Upper lobe of right lung (tissue), 1 donor: ENCODE results near the gene EXOC2. TPM values are rescaled to one million over a fixed set of nuclear protein-coding genes. Genes with fewer than 3 reads are reported as not detected.
A peak's percentile ranks its signal among the peaks of the same experiment; 100 is the strongest.

ENCODE experiments used
- ATAC-seq: fragments of 200-7000 bp; cut with Tn5 transposase; one replicate; pipeline ENCODE4 v1.9.1; 2020; ENCODE audit warnings: mild to moderate bottlenecking, moderate library complexity
- DNase-seq: peaks from one replicate; pipeline ENCODE4 v3.0.0-alpha.2; 2020
- H3K27ac ChIP-seq: fragments of 200-600 bp; one replicate; pipeline ENCODE4 v1.8.0; 2022
- H3K27me3 ChIP-seq: fragments of 200-600 bp; one replicate; pipeline ENCODE4 v1.8.0; 2022; ENCODE audit warnings: mild to moderate bottlenecking
- H3K36me3 ChIP-seq: fragments of 200-600 bp; one replicate; pipeline ENCODE4 v1.8.0; 2022
- H3K4me1 ChIP-seq: fragments of 200-600 bp; one replicate; pipeline ENCODE4 v1.8.0; 2022
- H3K4me3 ChIP-seq: fragments of 200-600 bp; one replicate; pipeline ENCODE4 v1.8.0; 2022; ENCODE audit warnings: mild to moderate bottlenecking
- H3K9me3 ChIP-seq: fragments of 200-600 bp; one replicate; pipeline ENCODE4 v1.8.0; 2022
- CTCF ChIP-seq: fragments of 200-600 bp; IDR thresholded peaks from one replicate; pipeline ENCODE4 v1.8.0; 2022; ENCODE audit warnings: antibody characterized with exemption
- intact Hi-C: fragments of 100-400 bp; cut with DNase I; formaldehyde crosslinking; loops from one replicate; pipeline ENCODE4 v1.11.0; 2022
- total RNA-seq: library from RNA; stranded (reverse); fragmentation: NEBNext Ultra II Directional; extraction: Animal tissue kit (Norgen Biotek cat#: 25700); gene quantifications from one replicate; pipeline ENCODE4 v1.2.1, GENCODE V29; 2021
- donor health status: DM: no; HTN: yes; CAD: no; lungs with severe emphysema.

The EXOC2 gene
- total RNA-seq, 1 donor from 2014 or later, result 31.2 TPM

GRCh38 chr6:713351-713750 lies 20.4 kb upstream of the EXOC2 start:
- TF ChIP-seq CTCF, result no peak
- no peaks in the 10 kb centered on the region for H3K36me3 ChIP-seq
- ATAC-seq (no peak), DNase-seq (no peak)
- H3K27me3 ChIP-seq, result no peaks in the 10 kb centered on the region
- no peak overlapping the region for H3K27ac ChIP-seq
- no peak overlapping the region for H3K4me3 ChIP-seq
- intact Hi-C loops, result no loop called here
- H3K4me1 ChIP-seq, result peaks cover 13% of the 10 kb centered on the region
- no peaks in the 10 kb centered on the region for H3K9me3 ChIP-seq

GRCh38 chr6:712805-713204 lies 19.9 kb upstream of the EXOC2 start:
- intact Hi-C loops, result no loop called here
- ATAC-seq (no peak), DNase-seq (no peak)
- no peaks in the 10 kb centered on the region for H3K36me3 ChIP-seq
- H3K9me3 ChIP-seq, result no peaks in the 10 kb centered on the region
- no peak overlapping the region for H3K27ac ChIP-seq
- H3K4me3 ChIP-seq, result no peak overlapping the region
- peaks cover 13% of the 10 kb centered on the region for H3K4me1 ChIP-seq
- H3K27me3 ChIP-seq, result no peaks in the 10 kb centered on the region
- no peak for TF ChIP-seq CTCF

- Histone ChIP-seq H3K36me3 (no peaks in the 10 kb centered on the region), H3K4me1 (peaks cover 13% of the 10 kb centered on the region), H3K27ac (peak overlapping the region; percentile 95), H3K9me3 (no peaks in the 10 kb centered on the region), H3K27me3 (no peaks in the 10 kb centered on the region), H3K4me3 (peak overlapping the region; percentile 76)
- DNase-seq (no peak), ATAC-seq (no peak)
- no peak for TF ChIP-seq CTCF
- intact Hi-C loops, result no loop called here
Observed at GRCh38 chr6:711925-712324, 19.0 kb upstream of the EXOC2 start.

- intact Hi-C loops, result no loop called here
- Histone ChIP-seq H3K9me3 (no peaks in the 10 kb centered on the region), H3K4me1 (peaks cover 13% of the 10 kb centered on the region), H3K4me3 (peak overlapping the region; percentile 76), H3K36me3 (no peaks in the 10 kb centered on the region), H3K27ac (peak overlapping the region; percentile 95), H3K27me3 (no peaks in the 10 kb centered on the region)
- DNase-seq, result peak; percentile 87
- peak; percentile 94 for ATAC-seq
- TF ChIP-seq CTCF, result no peak
Observed at GRCh38 chr6:710601-711571, 17.9 kb upstream of the EXOC2 start.

GRCh38 chr6:709471-710056 lies 16.6 kb upstream of the EXOC2 start:
- intact Hi-C loops, result no loop called here
- no peak overlapping the region for H3K4me3 ChIP-seq

More at GRCh38 chr6:709471-710056, 16.6 kb upstream of the EXOC2 start:
- no peak for DNase-seq
- H3K4me1 ChIP-seq, result peaks cover 13% of the 10 kb centered on the region
- no peaks in the 10 kb centered on the region for H3K36me3 ChIP-seq
- H3K9me3 ChIP-seq, result no peaks in the 10 kb centered on the region
- no peak for TF ChIP-seq CTCF
- no peaks in the 10 kb centered on the region for H3K27me3 ChIP-seq
- no peak overlapping the region for H3K27ac ChIP-seq
- ATAC-seq, result no peak
